Vagina (tissue), 2 donors: ENCODE measurements around the gene ZNF175. TPM values are rescaled to one million over a fixed set of nuclear protein-coding genes. Genes with fewer than 3 reads are reported as not detected.

Source experiments
- DNase-seq, 2 donors: peaks; one replicate each; pipeline ENCODE4 v3.0.0-alpha.2; 2017; ENCODE audit errors: extremely low spot score in 2 of 2
- H3K27ac ChIP-seq: fragments of 200-600 bp; sonication (generic); one replicate; pipeline ENCODE4 v1.5.1; 2019
- H3K27me3 ChIP-seq: fragments of 200-600 bp; sonication (generic); one replicate; pipeline ENCODE4 v1.5.1; 2019
- H3K36me3 ChIP-seq, 2 donors: fragments of 200-600 bp; sonication (generic); one replicate each; pipeline ENCODE4 v1.5.1; 2017 to 2019
- H3K4me1 ChIP-seq: fragments of 200-600 bp; sonication (generic); one replicate; pipeline ENCODE4 v1.5.1; 2019
- H3K4me3 ChIP-seq, 2 donors: fragments of 200-600 bp; sonication (generic); 1 replicate in 1 of 2; 2 replicates in 1 of 2; pipeline ENCODE4 v1.5.1; 2016 to 2019
- H3K9me3 ChIP-seq: fragments of 200-600 bp; sonication (generic); one replicate; pipeline ENCODE4 v1.5.1; 2019
- CTCF ChIP-seq, 3 experiments: fragments of 450-650 bp in 2 of 3; fragments of 200-600 bp in 1 of 3; sonication (generic) in 1 of 3; IDR thresholded peaks; one replicate each; pipeline ENCODE4 v1.5.1; 2017 to 2019; ENCODE audit warnings: antibody characterized with exemption in 3 of 3, mild to moderate bottlenecking in 2 of 3, moderate library complexity in 2 of 3
- POLR2A ChIP-seq, 2 donors: fragments of 450-650 bp; IDR thresholded peaks; one replicate each; pipeline ENCODE4 v1.6.1; 2017; ENCODE audit warnings: antibody characterized with exemption in 2 of 2, mild to moderate bottlenecking in 2 of 2, moderate library complexity in 2 of 2
- POLR2AphosphoS5 ChIP-seq, 2 donors: sonication (generic); formaldehyde crosslinking; IDR thresholded peaks; one replicate each; pipeline ENCODE4 v1.9.0; 2017; ENCODE audit warnings: antibody characterized with exemption in 2 of 2, mild to moderate bottlenecking in 2 of 2, low read depth in 1 of 2; ENCODE audit not compliant: insufficient read depth in 1 of 2
- intact Hi-C: fragments of 100-400 bp; cut with DNase I; formaldehyde crosslinking; loops from one replicate; pipeline ENCODE4 v1.15.1; 2023
- total RNA-seq: library from RNA; depleted of rRNA; stranded (reverse); fragments of >200 nt; gene quantifications from one replicate; pipeline ENCODE4 v1.2.3, GENCODE V29; 2016

The ZNF175 gene
- total RNA-seq, 1 donor from 2014 or later: 8.1 TPM

GRCh38 chr19:51559240-51559639, 11.8 kb upstream of the ZNF175 start:
- H3K36me3 ChIP-seq: no peaks in the 10 kb centered on the region
- intact Hi-C loops: no loop called here
- no peaks in the 10 kb centered on the region for H3K4me1 ChIP-seq
- no peak overlapping the region for H3K27ac ChIP-seq
- no peaks in the 10 kb centered on the region for H3K9me3 ChIP-seq
- H3K27me3 ChIP-seq: no peaks in the 10 kb centered on the region
- TF ChIP-seq POLR2AphosphoS5 (IDR thresholded peaks at IDR 0.05; ENCODE audit: insufficient read depth in 1 of 2, low read depth in 1 of 2) (no peak), CTCF (IDR thresholded peaks at IDR 0.05) (no peak), POLR2A (IDR thresholded peaks at IDR 0.05) (no peak)
- no peak overlapping the region for H3K4me3 ChIP-seq
- no peak for DNase-seq

- no peak for TF ChIP-seq POLR2A (IDR thresholded peaks at IDR 0.05)
- TF ChIP-seq POLR2AphosphoS5 (IDR thresholded peaks at IDR 0.05; ENCODE audit: insufficient read depth in 1 of 2, low read depth in 1 of 2): no peak
- Histone ChIP-seq H3K27ac (no peak overlapping the region), H3K4me1 (no peaks in the 10 kb centered on the region), H3K36me3 (no peaks in the 10 kb centered on the region), H3K9me3 (no peaks in the 10 kb centered on the region), H3K27me3 (no peaks in the 10 kb centered on the region), H3K4me3 (no peak overlapping the region)
- intact Hi-C loops: loop anchor here (10.0 kb wide), 1 partner anchor 124 kb away; no protein-coding TSS in a partner anchor
- no peak for DNase-seq
These were observed 10.7 kb upstream of the ZNF175 start for GRCh38 chr19:51560339-51560738.

GRCh38 chr19:51564791-51565190, 6.3 kb upstream of the ZNF175 start:
- no peak for DNase-seq
- Histone ChIP-seq H3K9me3 (no peaks in the 10 kb centered on the region), H3K36me3 (no peaks in the 10 kb centered on the region), H3K4me3 (no peak overlapping the region), H3K4me1 (no peaks in the 10 kb centered on the region), H3K27ac (no peak overlapping the region), H3K27me3 (no peaks in the 10 kb centered on the region)
- TF ChIP-seq POLR2A (IDR thresholded peaks at IDR 0.05) (no peak), POLR2AphosphoS5 (IDR thresholded peaks at IDR 0.05; ENCODE audit: insufficient read depth in 1 of 2, low read depth in 1 of 2) (no peak), CTCF (IDR thresholded peaks at IDR 0.05) (no peak)
- intact Hi-C loops: loop anchor here (10.0 kb wide), 1 partner anchor 120 kb away; no protein-coding TSS in a partner anchor

GRCh38 chr19:51565583-51565982, 5.5 kb upstream of the ZNF175 start:
- Histone ChIP-seq H3K4me3 (no peak overlapping the region), H3K27ac (no peak overlapping the region), H3K9me3 (no peaks in the 10 kb centered on the region), H3K4me1 (no peaks in the 10 kb centered on the region), H3K27me3 (no peaks in the 10 kb centered on the region), H3K36me3 (no peaks in the 10 kb centered on the region)
- TF ChIP-seq POLR2AphosphoS5 (IDR thresholded peaks at IDR 0.05; ENCODE audit: insufficient read depth in 1 of 2, low read depth in 1 of 2) (no peak), POLR2A (IDR thresholded peaks at IDR 0.05) (no peak), CTCF (IDR thresholded peaks at IDR 0.05) (no peak)
- intact Hi-C loops: loop anchor here (10.0 kb wide), 1 partner anchor 119 kb away; no protein-coding TSS in a partner anchor
- no peak for DNase-seq

- intact Hi-C loops: loop anchor here (10.0 kb wide), 1 partner anchor 118 kb away; no protein-coding TSS in a partner anchor
- TF ChIP-seq POLR2AphosphoS5 (IDR thresholded peaks at IDR 0.05; ENCODE audit: insufficient read depth in 1 of 2, low read depth in 1 of 2) (no peak), POLR2A (IDR thresholded peaks at IDR 0.05) (no peak), CTCF (IDR thresholded peaks at IDR 0.05) (no peak)
- no peak overlapping the region for H3K4me3 ChIP-seq
- no peaks in the 10 kb centered on the region for H3K9me3 ChIP-seq
- no peaks in the 10 kb centered on the region for H3K27me3 ChIP-seq
- no peaks in the 10 kb centered on the region for H3K36me3 ChIP-seq
- H3K4me1 ChIP-seq: peaks cover under 1% of the 10 kb centered on the region
- no peak overlapping the region for H3K27ac ChIP-seq
- no peak for DNase-seq
These were observed 4.5 kb upstream of the ZNF175 start for GRCh38 chr19:51566489-51567100.
